Hematopoietic multipotent progenitor cell (in vitro differentiated cells): ENCODE results near the gene MYO18A. TPM values are rescaled to one million over a fixed set of nuclear protein-coding genes. Genes with fewer than 3 reads are reported as not detected.

Experiments used
- DNase-seq, 3 donors: peaks; one replicate each; pipeline ENCODE4 v3.0.0-alpha.2; 2011 to 2015; ENCODE audit warnings: low read depth in 2 of 3, low spot score in 2 of 3
- total RNA-seq: library from RNA; depleted of rRNA; stranded (reverse); fragments of >200 nt; gene quantifications from one replicate; pipeline ENCODE4 v1.2.3, GENCODE V29; 2012

The MYO18A gene
- total RNA-seq, 1 donor = 370 TPM

- DNase-seq = no peak
Measured at GRCh38 chr17:29086628-29087332, 93.4 kb downstream of the MYO18A start.

GRCh38 chr17:29085223-29085622 is 95.0 kb downstream of the MYO18A start:
- no peak for DNase-seq

- DNase-seq = no peak
Measured at GRCh38 chr17:29084541-29085146, 95.6 kb downstream of the MYO18A start.

- no peak for DNase-seq
Measured at GRCh38 chr17:29080965-29081364, 99.2 kb downstream of the MYO18A start.

DNA sequence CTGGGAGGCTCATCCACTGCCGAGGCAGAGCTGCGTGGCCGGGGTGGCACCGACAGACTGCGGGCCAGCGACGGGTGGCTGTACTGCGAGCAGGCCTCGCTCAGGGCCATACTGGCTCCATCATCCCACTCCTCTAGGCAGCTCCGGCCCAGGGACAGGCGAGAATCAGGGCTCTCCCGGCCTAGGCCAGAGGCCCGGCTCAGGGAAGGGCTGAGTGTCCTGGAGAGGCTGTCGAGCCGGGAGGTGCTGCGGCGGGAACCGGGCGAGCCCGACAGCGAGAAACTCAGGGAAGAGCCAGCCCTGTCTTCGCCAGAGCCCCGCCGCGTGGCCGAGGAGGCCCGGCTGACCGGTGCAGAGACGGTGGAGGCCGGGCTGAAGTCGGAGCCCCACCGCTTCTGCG is 99.9 kb downstream of the MYO18A start:
- DNase-seq = no peak

DNA sequence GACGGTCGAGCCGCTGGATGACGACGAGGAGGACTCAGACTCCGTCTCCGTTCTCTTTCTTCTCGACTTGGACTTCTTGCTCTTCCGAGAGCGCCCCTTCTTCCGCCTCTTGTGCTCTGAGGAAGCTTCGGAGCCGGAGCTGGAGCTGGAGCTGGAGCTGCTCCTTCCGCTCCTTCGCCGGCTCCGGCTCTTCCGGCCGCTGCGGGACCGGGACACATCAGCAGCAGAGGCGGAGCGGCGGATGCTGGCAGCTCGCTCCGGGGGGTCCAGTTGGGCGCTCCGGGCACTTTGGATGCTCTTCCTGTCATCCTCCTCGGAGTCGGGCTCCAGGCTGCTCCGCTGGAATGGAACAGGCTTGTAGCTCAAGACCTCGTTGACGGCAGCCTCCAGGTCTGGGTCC is 100.3 kb downstream of the MYO18A start:
- no peak for DNase-seq

DNA sequence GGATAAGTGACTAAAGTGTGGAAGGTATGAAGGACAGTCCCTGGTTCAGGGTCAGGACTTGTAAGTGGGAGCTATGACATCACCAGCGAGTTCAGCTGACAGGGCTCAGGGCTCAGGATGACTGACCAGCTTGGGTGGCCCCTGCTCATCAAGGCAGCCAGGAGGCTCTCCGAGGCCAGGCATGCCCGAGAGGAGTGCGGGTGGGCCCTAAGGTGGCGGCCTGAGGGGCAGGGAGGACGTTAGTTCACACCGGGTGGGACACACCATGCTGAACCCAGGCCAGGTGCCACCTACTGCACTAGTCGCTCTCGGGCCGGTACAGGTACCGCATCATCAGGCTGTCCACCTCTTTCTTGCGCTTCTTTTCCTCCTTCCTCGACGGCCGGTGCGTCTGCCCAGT is 100.8 kb downstream of the MYO18A start:
- DNase-seq = no peak

DNA sequence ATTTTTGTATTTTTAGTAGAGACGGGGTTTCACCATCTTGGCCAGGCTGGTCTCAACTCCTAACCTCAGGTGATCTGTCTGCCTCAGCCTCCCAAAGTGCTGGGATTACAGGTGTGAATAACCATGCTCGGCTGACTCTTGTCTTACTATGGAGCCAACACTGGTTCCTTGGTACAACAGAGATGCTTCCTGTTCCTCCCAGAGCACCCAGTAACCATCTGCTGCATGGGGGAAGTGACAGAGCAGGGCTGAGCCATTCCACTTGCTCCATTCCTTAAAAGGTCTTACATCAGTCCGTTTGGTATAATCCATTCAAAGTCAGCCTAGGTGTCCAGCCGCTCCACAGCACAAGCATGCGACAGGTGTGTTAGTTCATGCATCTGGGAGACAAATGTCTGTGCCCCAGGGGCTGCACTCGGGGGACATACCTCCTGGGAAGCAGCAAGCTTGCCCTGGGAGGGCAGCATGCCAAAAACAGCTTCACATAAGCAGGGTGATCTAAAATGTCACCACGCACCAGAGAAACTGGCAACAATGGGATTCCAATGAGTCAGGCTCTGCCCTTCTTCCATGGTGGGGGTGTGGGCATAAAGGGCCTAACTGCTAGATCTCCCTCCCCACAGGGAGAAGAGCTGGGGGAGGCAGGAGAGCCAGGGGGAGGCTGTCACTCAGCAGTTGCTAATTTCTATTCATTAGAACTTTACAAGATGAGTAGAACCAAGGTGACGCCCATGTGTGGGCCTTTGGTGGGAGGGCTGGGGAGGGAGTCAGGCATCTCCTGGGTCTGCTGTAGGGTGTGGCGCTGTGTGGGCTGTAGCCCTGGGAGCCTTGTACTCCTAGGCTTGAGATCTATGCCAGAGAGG is 101.8 kb downstream of the MYO18A start:
- DNase-seq = no peak

- no peak for DNase-seq
Measured at GRCh38 chr17:29077320-29077719, 102.9 kb downstream of the MYO18A start.

GRCh38 chr17:29076722-29077121 is 103.5 kb downstream of the MYO18A start:
- no peak for DNase-seq

- DNase-seq = no peak
Measured at GRCh38 chr17:29076087-29076486, 104.1 kb downstream of the MYO18A start.

DNA sequence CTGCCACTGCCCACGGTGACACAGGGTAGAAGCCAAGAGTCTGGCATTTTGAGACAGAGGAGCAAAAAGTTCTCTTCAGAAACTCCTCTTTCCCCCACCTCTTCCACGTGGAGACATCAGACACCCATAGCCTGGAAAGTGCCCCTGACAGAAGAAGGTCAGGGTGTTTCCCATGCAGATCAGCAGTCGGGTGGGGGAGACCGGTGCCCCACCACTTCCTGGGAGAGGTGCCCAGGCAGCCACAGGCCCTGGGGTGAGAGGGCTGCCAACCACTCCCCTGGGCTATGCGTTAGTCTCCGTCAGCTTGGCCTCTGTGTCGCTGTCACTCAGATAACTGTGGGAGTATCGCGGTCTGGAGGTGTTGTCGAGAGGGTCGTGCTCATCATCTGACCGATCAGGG is 105.7 kb downstream of the MYO18A start:
- DNase-seq = no peak

GRCh38 chr17:29073520-29073919 is 106.7 kb downstream of the MYO18A start:
- no peak for DNase-seq

GRCh38 chr17:29073045-29073444 is 107.2 kb downstream of the MYO18A start:
- DNase-seq = no peak

DNA sequence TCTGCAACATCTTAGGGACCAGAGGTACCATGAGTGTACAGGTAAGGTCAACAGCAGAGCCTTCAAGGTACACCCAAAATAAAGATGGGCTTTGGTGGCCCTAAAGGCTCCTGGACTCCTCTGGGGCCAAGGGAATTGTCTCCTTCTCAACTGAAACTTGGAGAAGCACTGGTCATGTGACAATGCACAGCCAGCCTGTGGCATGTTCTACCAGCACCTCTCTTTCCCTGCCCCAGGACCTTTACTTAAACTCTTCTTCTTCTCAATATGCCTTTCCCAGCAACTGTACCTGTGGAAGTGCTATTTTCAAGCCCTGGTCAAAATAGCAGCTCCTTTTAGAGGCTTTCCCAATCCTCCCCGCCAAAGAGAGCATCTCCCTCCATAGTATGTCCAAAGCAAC is 108.9 kb downstream of the MYO18A start:
- DNase-seq = no peak

GRCh38 chr17:29070781-29071180 is 109.4 kb downstream of the MYO18A start:
- DNase-seq = no peak

GRCh38 chr17:29070308-29070707 is 109.9 kb downstream of the MYO18A start:
- no peak for DNase-seq

GRCh38 chr17:29069526-29070041 is 110.6 kb downstream of the MYO18A start:
- no peak for DNase-seq

DNA sequence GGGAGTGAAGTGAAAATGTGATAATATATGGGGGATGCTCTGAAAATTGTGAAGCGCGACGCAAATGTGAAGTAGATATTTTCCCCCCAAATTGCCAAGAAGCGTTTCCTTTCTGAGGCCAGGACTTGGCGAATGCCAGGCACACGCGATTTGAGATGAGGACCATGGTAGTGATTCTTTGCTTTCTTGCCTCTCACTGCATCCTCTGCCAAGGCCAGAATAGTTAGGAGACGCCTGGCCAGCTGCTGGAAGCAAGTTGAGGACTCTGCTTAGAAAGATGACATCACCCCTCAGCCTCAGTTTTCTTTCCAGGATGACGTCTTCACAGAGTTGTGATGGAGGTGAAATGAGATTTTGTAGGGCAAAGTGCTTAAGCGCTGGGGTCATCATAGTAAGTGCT is 111.4 kb downstream of the MYO18A start:
- DNase-seq = no peak

GRCh38 chr17:29066606-29067005 is 113.6 kb downstream of the MYO18A start:
- DNase-seq = no peak

DNA sequence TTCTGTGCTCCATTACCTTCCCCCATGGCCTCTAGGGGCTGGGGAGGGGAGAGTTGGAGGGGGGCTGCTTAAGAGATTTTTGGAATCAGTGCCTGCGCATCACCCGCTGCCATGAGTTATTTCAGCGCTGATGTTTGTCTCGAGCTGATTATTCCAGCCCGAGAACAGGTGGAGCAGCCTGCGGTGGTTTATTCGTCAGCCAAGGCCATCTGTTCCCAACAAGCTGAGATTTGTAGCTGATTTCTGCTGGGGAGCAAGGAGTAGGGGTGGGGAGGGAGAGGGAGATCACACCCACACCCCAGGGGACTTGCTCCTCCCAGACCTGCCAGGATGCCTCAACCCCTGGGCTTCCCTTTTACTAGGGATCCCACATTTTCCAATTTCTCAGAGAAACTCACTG is 114.2 kb downstream of the MYO18A start:
- DNase-seq = no peak
